Measurements from ENCODE around the gene HUS1. TPM values are rescaled to one million over a fixed set of nuclear protein-coding genes. Genes with fewer than 3 reads are reported as not detected.
"Not testable (repeated sequence)": the region's sequence is repeated elsewhere in the genome, so short reads cannot be mapped to it uniquely, and the experiment has no call there.

HUS1 gene
- total RNA-seq, 2 experiments from 2014 or later: 77.8 to 83.1 TPM

DNA sequence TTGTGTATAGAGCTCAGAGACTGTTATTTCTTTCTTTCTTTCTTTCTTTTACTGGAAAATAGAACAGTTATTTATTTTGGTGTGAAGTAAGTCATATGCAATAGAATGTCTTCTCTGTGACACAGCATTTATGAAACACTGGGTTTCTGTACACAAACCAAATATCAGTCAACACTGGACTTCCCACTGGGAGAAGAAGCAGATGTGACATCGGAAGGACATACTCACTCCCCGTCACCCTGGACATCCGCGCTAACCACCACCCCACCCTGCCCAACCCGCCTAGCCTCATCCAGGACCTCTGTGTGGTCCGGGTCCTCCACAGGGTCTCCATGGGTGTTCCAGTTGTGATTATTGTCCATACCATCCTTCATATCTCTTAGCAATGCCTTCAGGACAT, 27.5 kb upstream of the HUS1 start:
- Mint-ChIP-seq H3K9me3 (no peaks in the 10 kb centered on the region), H3K27ac (no peak overlapping the region), H3K36me3 (ENCODE audit: low read depth) (no peaks in the 10 kb centered on the region), H3K27me3 (peaks cover 15% of the 10 kb centered on the region), H3K4me3 (no peak overlapping the region), H3K4me1 (ENCODE audit: low read depth) (no peaks in the 10 kb centered on the region)
- Histone ChIP-seq H3K9me3 (ENCODE audit: control insufficient read depth in 1 of 2, insufficient read depth in 1 of 2, low read length in 2 of 2) (no peaks in the 10 kb centered on the region), H3K4me3 (ENCODE audit: low read length) (no peak overlapping the region), H3K36me3 (ENCODE audit: insufficient read depth, low read length) (no peaks in the 10 kb centered on the region), H3K4me1 (ENCODE audit: insufficient read depth, low read length) (no peaks in the 10 kb centered on the region), H3K27ac (ENCODE audit: low read depth in 1 of 2, low read length in 2 of 2) (no peak overlapping the region), H3K27me3 (ENCODE audit: control insufficient read depth in 1 of 2, insufficient read depth in 2 of 2, low read length in 2 of 2) (no peaks in the 10 kb centered on the region)
- ChIA-PET POLR2A (no interaction called here), CTCF (interaction anchor here (1.2 kb wide), 1 partner anchor 103 kb away, joined by 3 read pairs; no protein-coding TSS in a partner anchor)
- DNase-seq (no peak), ATAC-seq (ENCODE audit: poor library complexity) (no peak)
- TF ChIP-seq, protein P1, sequence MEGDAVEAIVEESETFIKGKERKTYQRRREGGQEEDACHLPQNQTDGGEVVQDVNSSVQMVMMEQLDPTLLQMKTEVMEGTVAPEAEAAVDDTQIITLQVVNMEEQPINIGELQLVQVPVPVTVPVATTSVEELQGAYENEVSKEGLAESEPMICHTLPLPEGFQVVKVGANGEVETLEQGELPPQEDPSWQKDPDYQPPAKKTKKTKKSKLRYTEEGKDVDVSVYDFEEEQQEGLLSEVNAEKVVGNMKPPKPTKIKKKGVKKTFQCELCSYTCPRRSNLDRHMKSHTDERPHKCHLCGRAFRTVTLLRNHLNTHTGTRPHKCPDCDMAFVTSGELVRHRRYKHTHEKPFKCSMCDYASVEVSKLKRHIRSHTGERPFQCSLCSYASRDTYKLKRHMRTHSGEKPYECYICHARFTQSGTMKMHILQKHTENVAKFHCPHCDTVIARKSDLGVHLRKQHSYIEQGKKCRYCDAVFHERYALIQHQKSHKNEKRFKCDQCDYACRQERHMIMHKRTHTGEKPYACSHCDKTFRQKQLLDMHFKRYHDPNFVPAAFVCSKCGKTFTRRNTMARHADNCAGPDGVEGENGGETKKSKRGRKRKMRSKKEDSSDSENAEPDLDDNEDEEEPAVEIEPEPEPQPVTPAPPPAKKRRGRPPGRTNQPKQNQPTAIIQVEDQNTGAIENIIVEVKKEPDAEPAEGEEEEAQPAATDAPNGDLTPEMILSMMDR (IDR thresholded peaks at IDR 0.05): no peak
- intact Hi-C loops (cut with DNase I, micrococcal nuclease): no loop called here

DNA sequence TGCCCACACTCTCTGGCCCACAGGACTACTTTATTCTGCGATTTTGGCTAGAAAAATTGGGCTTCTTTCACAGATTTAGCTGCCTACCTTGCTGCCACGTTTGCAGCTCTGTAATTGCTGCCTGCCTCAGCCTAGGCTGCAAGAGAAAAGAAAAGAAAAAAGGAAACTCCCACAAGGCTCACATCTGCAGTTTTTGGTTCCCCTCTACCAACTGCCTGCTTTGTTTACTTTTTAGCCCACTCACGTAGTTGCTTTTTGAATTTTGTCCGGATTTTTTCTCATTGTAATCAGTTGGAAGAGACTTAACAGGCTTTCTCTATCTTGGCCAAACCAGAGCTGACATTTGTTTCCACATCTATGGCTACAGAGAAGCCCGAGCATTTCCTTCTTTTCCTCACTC, 25.2 kb upstream of the HUS1 start:
- no peaks in the 10 kb centered on the region for H3K9me3 ChIP-seq (ENCODE audit: control insufficient read depth in 1 of 2, insufficient read depth in 1 of 2, low read length in 2 of 2)
- intact Hi-C loops (cut with DNase I, micrococcal nuclease): no loop called here
- no peaks in the 10 kb centered on the region for H3K4me1 Mint-ChIP-seq (ENCODE audit: low read depth)
- ChIA-PET CTCF (no interaction called here), POLR2A (no interaction called here)
- H3K27ac ChIP-seq (ENCODE audit: low read depth in 1 of 2, low read length in 2 of 2): no peak overlapping the region
- no peaks in the 10 kb centered on the region for H3K36me3 Mint-ChIP-seq (ENCODE audit: low read depth)
- TF ChIP-seq, protein P1 (IDR thresholded peaks at IDR 0.05): no peak
- no peak for ATAC-seq (ENCODE audit: poor library complexity)
- H3K27me3 ChIP-seq (ENCODE audit: control insufficient read depth in 1 of 2, insufficient read depth in 2 of 2, low read length in 2 of 2): no peaks in the 10 kb centered on the region
- H3K9me3 Mint-ChIP-seq: no peaks in the 10 kb centered on the region
- no peak overlapping the region for H3K4me3 Mint-ChIP-seq
- H3K4me3 ChIP-seq (ENCODE audit: low read length): no peak overlapping the region
- peaks cover 9% of the 10 kb centered on the region for H3K27me3 Mint-ChIP-seq
- H3K27ac Mint-ChIP-seq: no peak overlapping the region
- no peaks in the 10 kb centered on the region for H3K4me1 ChIP-seq (ENCODE audit: insufficient read depth, low read length)
- DNase-seq: no peak
- no peaks in the 10 kb centered on the region for H3K36me3 ChIP-seq (ENCODE audit: insufficient read depth, low read length)

DNA sequence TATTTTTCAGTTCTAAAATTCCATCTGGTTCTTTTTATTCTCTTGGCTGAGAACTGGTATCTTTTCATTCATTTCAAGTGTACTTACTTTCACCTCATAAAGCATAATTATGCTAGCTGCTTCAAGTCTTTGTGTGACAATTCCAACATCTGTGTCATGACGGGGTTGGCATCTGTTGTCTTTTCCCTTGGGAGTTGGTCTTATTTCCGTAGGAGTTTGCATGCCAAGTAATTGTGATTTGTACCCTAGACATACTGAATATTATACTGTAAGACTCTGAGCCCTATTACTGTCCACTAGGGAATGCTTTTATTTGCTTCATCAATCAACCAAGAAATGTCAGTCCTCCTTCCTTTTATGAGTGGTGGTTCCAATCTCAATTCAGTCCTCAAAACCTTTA, 24.6 kb upstream of the HUS1 start:
- Mint-ChIP-seq H3K9me3 (no peaks in the 10 kb centered on the region), H3K27me3 (peaks cover 9% of the 10 kb centered on the region), H3K27ac (no peak overlapping the region), H3K4me3 (no peak overlapping the region), H3K4me1 (ENCODE audit: low read depth) (no peaks in the 10 kb centered on the region), H3K36me3 (ENCODE audit: low read depth) (no peaks in the 10 kb centered on the region)
- Histone ChIP-seq H3K27ac (ENCODE audit: low read depth in 1 of 2, low read length in 2 of 2) (no peak overlapping the region), H3K36me3 (ENCODE audit: insufficient read depth, low read length) (no peaks in the 10 kb centered on the region), H3K4me3 (ENCODE audit: low read length) (no peak overlapping the region), H3K4me1 (ENCODE audit: insufficient read depth, low read length) (no peaks in the 10 kb centered on the region), H3K9me3 (ENCODE audit: control insufficient read depth in 1 of 2, insufficient read depth in 1 of 2, low read length in 2 of 2) (no peaks in the 10 kb centered on the region), H3K27me3 (ENCODE audit: control insufficient read depth in 1 of 2, insufficient read depth in 2 of 2, low read length in 2 of 2) (no peaks in the 10 kb centered on the region)
- DNase-seq: no peak
- intact Hi-C loops (cut with DNase I, micrococcal nuclease): no loop called here
- TF ChIP-seq, protein P1 (IDR thresholded peaks at IDR 0.05): no peak
- no peak for ATAC-seq (ENCODE audit: poor library complexity)
- CTCF ChIA-PET: no interaction called here
- POLR2A ChIA-PET: no interaction called here

DNA sequence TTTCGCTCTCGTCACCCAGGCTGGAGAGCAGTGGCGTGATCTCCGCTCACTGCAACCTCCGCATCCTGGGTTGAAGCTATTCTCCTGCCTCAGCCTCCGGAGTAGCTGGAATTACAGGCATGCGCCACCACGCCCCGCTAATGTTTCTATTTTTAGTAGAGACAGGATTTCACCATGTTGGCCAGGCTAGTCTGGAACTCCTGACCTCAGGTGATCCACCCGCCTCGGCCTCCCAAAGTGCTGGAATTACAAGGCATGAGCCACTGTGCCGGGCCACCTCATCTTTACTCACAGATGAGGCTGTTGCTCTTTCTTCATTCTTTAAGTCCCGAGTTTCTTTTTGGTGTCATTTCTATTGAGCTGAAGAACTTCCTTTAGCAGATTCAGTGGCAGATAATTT, 20.7 kb upstream of the HUS1 start:
- H3K4me1 Mint-ChIP-seq (ENCODE audit: low read depth); H3K4me3 ChIP-seq (ENCODE audit: low read length); H3K9me3 Mint-ChIP-seq; POLR2A ChIA-PET; DNase-seq; ATAC-seq (ENCODE audit: poor library complexity); H3K27me3 Mint-ChIP-seq; H3K36me3 Mint-ChIP-seq (ENCODE audit: low read depth); intact Hi-C loops (cut with DNase I, micrococcal nuclease); H3K36me3 ChIP-seq (ENCODE audit: insufficient read depth, low read length); H3K27me3 ChIP-seq (ENCODE audit: control insufficient read depth in 1 of 2, insufficient read depth in 2 of 2, low read length in 2 of 2); H3K4me3 Mint-ChIP-seq; H3K27ac Mint-ChIP-seq; H3K4me1 ChIP-seq (ENCODE audit: insufficient read depth, low read length); H3K9me3 ChIP-seq (ENCODE audit: control insufficient read depth in 1 of 2, insufficient read depth in 1 of 2, low read length in 2 of 2); H3K27ac ChIP-seq (ENCODE audit: low read depth in 1 of 2, low read length in 2 of 2): not testable (repeated sequence)
- CTCF ChIA-PET: interaction anchor here (0.6 to 1.9 kb wide), 2 partner anchors 9 to 578 kb away, joined by 3 to 8 read pairs; no protein-coding TSS in a partner anchor

Measured in CD4-positive, alpha-beta T cell (primary cell).